Trophoblast cell (in vitro differentiated cells and primary cell): Measurements from ENCODE around the gene CASP8AP2.
"Not testable (repeated sequence)": the region's sequence is repeated elsewhere in the genome, so short reads cannot be mapped to it uniquely, and the experiment has no call there.

Experiments used
- DNase-seq, 2 donors: peaks; one replicate each; pipeline ENCODE4 v3.0.0-alpha.2; 2016
- H2AFZ ChIP-seq: 2 replicates; pipeline ENCODE4 v1.6.1; 2013; ENCODE audit warnings: low read length, moderate library complexity, mild to moderate bottlenecking; ENCODE audit not compliant: insufficient read depth, poor library complexity
- H2AK5ac ChIP-seq: 2 replicates; pipeline ENCODE4 v1.6.1; 2013; ENCODE audit warnings: mild to moderate bottlenecking, low read length
- H2BK120ac ChIP-seq: 2 replicates; pipeline ENCODE4 v1.6.1; 2013; ENCODE audit warnings: low read length, mild to moderate bottlenecking, moderate library complexity; ENCODE audit not compliant: insufficient read depth, poor library complexity
- H2BK12ac ChIP-seq: 2 replicates; pipeline ENCODE4 v1.6.1; 2013; ENCODE audit warnings: mild to moderate bottlenecking, low read length, moderate library complexity
- H2BK5ac ChIP-seq: 2 replicates; pipeline ENCODE4 v1.6.1; 2013; ENCODE audit warnings: low read length, low read depth, moderate library complexity, mild to moderate bottlenecking; ENCODE audit not compliant: poor library complexity
- H3K14ac ChIP-seq: 2 replicates; pipeline ENCODE4 v1.6.1; 2013; ENCODE audit warnings: mild to moderate bottlenecking, low read length
- H3K18ac ChIP-seq: 2 replicates; pipeline ENCODE4 v1.6.1; 2013; ENCODE audit warnings: mild to moderate bottlenecking, low read length
- H3K23ac ChIP-seq: 2 replicates; pipeline ENCODE4 v1.6.1; 2013; ENCODE audit warnings: low read length
- H3K27ac ChIP-seq: 2 replicates; pipeline ENCODE4 v1.5.1; 2013; ENCODE audit warnings: low read depth, mild to moderate bottlenecking, inconsistent platforms, low read length, moderate library complexity
- H3K27me3 ChIP-seq: 2 replicates; pipeline ENCODE4 v1.6.1; 2013; ENCODE audit warnings: inconsistent platforms, mild to moderate bottlenecking, low read length, moderate library complexity; ENCODE audit not compliant: insufficient read depth
- H3K36me3 ChIP-seq, 2 experiments: 1 replicate in 1 of 2; 2 replicates in 1 of 2; pipeline ENCODE4 v1.6.1; 2013; ENCODE audit warnings: low read length in 2 of 2, mild to moderate bottlenecking in 2 of 2, moderate library complexity in 1 of 2; ENCODE audit not compliant: insufficient read depth in 2 of 2, control insufficient read depth in 1 of 2
- H3K4ac ChIP-seq: 2 replicates; pipeline ENCODE4 v1.6.1; 2013; ENCODE audit warnings: low read depth, mild to moderate bottlenecking, low read length, moderate library complexity
- H3K4me1 ChIP-seq, 2 experiments: 1 replicate in 1 of 2; 2 replicates in 1 of 2; pipeline ENCODE4 v1.6.1; 2013; ENCODE audit warnings: low read length in 2 of 2, mild to moderate bottlenecking in 2 of 2, moderate library complexity in 1 of 2; ENCODE audit not compliant: insufficient read depth in 2 of 2, control insufficient read depth in 1 of 2
- H3K4me2 ChIP-seq: 2 replicates; pipeline ENCODE4 v1.6.1; 2013; ENCODE audit warnings: inconsistent platforms, mild to moderate bottlenecking, low read length, moderate library complexity
- H3K4me3 ChIP-seq: 2 replicates; pipeline ENCODE4 v1.5.1; 2013; ENCODE audit warnings: mild to moderate bottlenecking, low read depth, low read length, inconsistent platforms
- H3K79me1 ChIP-seq: one replicate; pipeline ENCODE4 v1.6.1; 2013; ENCODE audit warnings: low read length
- H3K79me2 ChIP-seq: 2 replicates; pipeline ENCODE4 v1.6.1; 2013; ENCODE audit warnings: low read length, mild to moderate bottlenecking; ENCODE audit not compliant: control insufficient read depth, insufficient read depth, poor library complexity
- H3K9ac ChIP-seq: 2 replicates; pipeline ENCODE4 v1.6.1; 2013; ENCODE audit warnings: mild to moderate bottlenecking, low read length
- H3K9me3 ChIP-seq: 2 replicates; pipeline ENCODE4 v1.6.1; 2013; ENCODE audit warnings: low read depth, mild to moderate bottlenecking, control low read depth, inconsistent platforms, low read length; ENCODE audit not compliant: insufficient read depth
- H4K12ac ChIP-seq: 2 replicates; pipeline ENCODE4 v1.6.1; 2013; ENCODE audit warnings: low read depth, mild to moderate bottlenecking, low read length, moderate library complexity
- H4K8ac ChIP-seq: 2 replicates; pipeline ENCODE4 v1.6.1; 2013; ENCODE audit warnings: low read depth, mild to moderate bottlenecking, low read length, moderate library complexity
- H4K91ac ChIP-seq: one replicate; pipeline ENCODE4 v1.6.1; 2013; ENCODE audit warnings: low read depth, mild to moderate bottlenecking, low read length, moderate library complexity
- WGBS: extraction: QIAGEN DNeasy Blood & Tissue Kit; methylation state at CpG from one replicate; pipeline ENCODE4 v1.1.7; 2013; ENCODE audit warnings: missing lambda C conversion rate; ENCODE audit not compliant: insufficient read length, insufficient coverage; ENCODE audit errors: extremely low coverage; 5-methylcytosine and 5-hydroxymethylcytosine counted together

The CASP8AP2 gene

GRCh38 chr6:89818977-89819335 lies 10.7 kb upstream of the CASP8AP2 start:
- Histone ChIP-seq H3K9me3 (peaks cover 3% of the 10 kb centered on the region), H3K4ac (peak overlapping the region; percentile 56), H3K4me2 (peak overlapping the region; percentile 99), H2AFZ (peak overlapping the region; percentile 86), H3K79me1 (peaks cover 4% of the 10 kb centered on the region), H4K91ac (peak overlapping the region; percentile 59), H3K14ac (peak overlapping the region; percentile 31), H2AK5ac (no peak overlapping the region), H2BK120ac (no peak overlapping the region), H3K36me3 (no peaks in the 10 kb centered on the region), H3K4me3 (peak overlapping the region; percentile 99), H2BK12ac (no peak overlapping the region), H3K4me1 (peaks cover 0 to 8% of the 10 kb centered on the region in 2 experiments), H4K12ac (peak overlapping the region; percentile 75), H4K8ac (peak overlapping the region; percentile 88), H3K27me3 (no peaks in the 10 kb centered on the region), H3K27ac (peak overlapping the region; percentile 43), H3K79me2 (peaks cover 13% of the 10 kb centered on the region), H2BK5ac (peak overlapping the region; percentile 4), H3K18ac (peak overlapping the region; percentile 42), H3K9ac (peak overlapping the region; percentile 81), H3K23ac (no peak overlapping the region)
- DNase-seq: peak in 1 of 2 donors; percentile 37
- WGBS: no CpG with 5 or more reads among the region's 14 CpGs

- H2BK12ac ChIP-seq: no peak within 1 kb of the TSS
- H2AK5ac ChIP-seq: no peak within 1 kb of the TSS
- H3K4me2 ChIP-seq: peak within 1 kb of the TSS; percentile 99
- H3K27me3 ChIP-seq: no peaks in the 10 kb centered on the region
- H3K9me3 ChIP-seq: peaks cover 3% of the 10 kb centered on the region
- peak within 1 kb of the TSS; percentile 99 for H3K4me3 ChIP-seq
- peak within 1 kb of the TSS; percentile 38 for H2BK5ac ChIP-seq
- peaks cover 0 to 8% of the 10 kb centered on the region in 2 experiments for H3K4me1 ChIP-seq
- no peak within 1 kb of the TSS for H3K23ac ChIP-seq
- no peak within 1 kb of the TSS for H2BK120ac ChIP-seq
- peak within 1 kb of the TSS; percentile 54 for H3K18ac ChIP-seq
- peak within 1 kb of the TSS; percentile 87 for H2AFZ ChIP-seq
- peak within 1 kb of the TSS; percentile 96 for H4K8ac ChIP-seq
- no peaks in the 10 kb centered on the region for H3K36me3 ChIP-seq
- peak within 1 kb of the TSS; percentile 63 for H3K14ac ChIP-seq
- H4K12ac ChIP-seq: peak within 1 kb of the TSS; percentile 95
- peaks cover 13% of the 10 kb centered on the region for H3K79me2 ChIP-seq
- WGBS: no CpG with 5 or more reads among the region's 65 CpGs
- peak within 1 kb of the TSS; percentile 56 for H3K4ac ChIP-seq
- peak; percentile 92 to 97 for DNase-seq
- H3K27ac ChIP-seq: peak within 1 kb of the TSS; percentile 43
- H4K91ac ChIP-seq: peak within 1 kb of the TSS; percentile 63
- H3K79me1 ChIP-seq: peaks cover 4% of the 10 kb centered on the region
- peak within 1 kb of the TSS; percentile 81 for H3K9ac ChIP-seq
Measured at GRCh38 chr6:89819336-89820130, 10.1 kb upstream of the CASP8AP2 start, which contains the start of gene MDN1. Gene MDN1 (minus strand): TSS chr6:89819794. CDS start chr6:89819607, 187 bp downstream.

GRCh38 chr6:89826029-89826528 lies 3.6 kb upstream of the CASP8AP2 start:
- no peak overlapping the region for H3K9ac ChIP-seq
- peaks cover 6% of the 10 kb centered on the region for H3K79me2 ChIP-seq
- H4K12ac ChIP-seq: no peak overlapping the region
- peaks cover 9% of the 10 kb centered on the region for H3K79me1 ChIP-seq
- no peak overlapping the region for H3K18ac ChIP-seq
- no peak overlapping the region for H2BK5ac ChIP-seq
- no peak overlapping the region for H2AK5ac ChIP-seq
- DNase-seq: peak in 1 of 2 donors; percentile 5
- H3K4ac ChIP-seq: no peak overlapping the region
- no peak overlapping the region for H4K91ac ChIP-seq
- H4K8ac ChIP-seq: no peak overlapping the region
- H3K23ac ChIP-seq: no peak overlapping the region
- no peaks in the 10 kb centered on the region for H3K9me3 ChIP-seq
- peaks cover 6 to 7% of the 10 kb centered on the region in 2 experiments for H3K4me1 ChIP-seq
- H3K27ac ChIP-seq: no peak overlapping the region
- H2AFZ ChIP-seq: no peak overlapping the region
- H3K4me2 ChIP-seq: no peak overlapping the region
- H3K4me3 ChIP-seq: no peak overlapping the region
- H2BK120ac ChIP-seq: no peak overlapping the region
- no peak overlapping the region for H2BK12ac ChIP-seq
- no peak overlapping the region for H3K14ac ChIP-seq
- no CpG with 5 or more reads among the region's 6 CpGs for WGBS
- no peaks in the 10 kb centered on the region for H3K27me3 ChIP-seq
- no peaks in the 10 kb centered on the region for H3K36me3 ChIP-seq

- peak overlapping the region; percentile 95 for H3K4me2 ChIP-seq
- peak overlapping the region; percentile 85 for H4K8ac ChIP-seq
- H3K18ac ChIP-seq, H2BK5ac ChIP-seq, H3K9me3 ChIP-seq, H3K27ac ChIP-seq, H3K36me3 ChIP-seq, H3K79me1 ChIP-seq, H2AK5ac ChIP-seq, H2BK120ac ChIP-seq, H3K4ac ChIP-seq, H3K4me1 ChIP-seq, DNase-seq, H3K79me2 ChIP-seq, H4K91ac ChIP-seq, H3K9ac ChIP-seq, H3K23ac ChIP-seq, H3K27me3 ChIP-seq: not testable (repeated sequence)
- no CpG with 5 or more reads among the region's 13 CpGs for WGBS
- H2BK12ac ChIP-seq: peak overlapping the region; percentile 58
- peak overlapping the region; percentile 67 for H3K4me3 ChIP-seq
- peak overlapping the region; percentile 60 for H3K14ac ChIP-seq
- H4K12ac ChIP-seq: peak overlapping the region; percentile 81
- peak overlapping the region; percentile 61 for H2AFZ ChIP-seq
Measured at GRCh38 chr6:89828475-89828987, 1.1 kb upstream of the CASP8AP2 start.
